HepG2 (cell line): ENCODE data around the gene AGTRAP. TPM values are rescaled to one million over a fixed set of nuclear protein-coding genes. Genes with fewer than 3 reads are reported as not detected.
A peak's percentile ranks its signal among the peaks of the same experiment; 100 is the strongest.

ENCODE experiments used
- ATAC-seq: fragments of 200-7000 bp; cut with Tn5 transposase; 3 replicates; pipeline ENCODE4 v1.9.1; 2020; ENCODE audit warnings: mild to moderate bottlenecking, moderate library complexity
- BruUV-seq: library from RNA; stranded (reverse); fragments of 400-500 nt; replicated peaks from 2 replicates; lab custom pipeline; 2021; lab: Mats Ljungman, UMichigan
- CTCF ChIA-PET: fragments of 300-600 bp; formaldehyde crosslinking; extraction: SDS; loops from one replicate; lab custom pipeline; 2021; ENCODE audit warnings: low total read pairs, inconsistent platforms, low intra/inter-chr PET ratio; lab: Yijun Ruan, JAX
- POLR2A ChIA-PET: fragments of 350-600 bp; sonication (Branson Sonifier 250); formaldehyde crosslinking; loops from one replicate; lab custom pipeline; 2020; ENCODE audit warnings: antibody characterized with exemption, inconsistent platforms; lab: Yijun Ruan, JAX
- DNase-seq: peaks from one replicate; pipeline ENCODE4 v3.0.0-alpha.2; 2015; ENCODE audit warnings: low spot score
- FAIRE-seq: peaks from 3 replicates; lab custom pipeline; 2011; peaks lifted over from hg19 to GRCh38; lab: Jason Lieb, UNC
- H2AFZ ChIP-seq: one replicate; pipeline ENCODE4 v1.6.1; 2011; ENCODE audit warnings: low read length, inconsistent platforms
- H3K27ac ChIP-seq: fragments of 300-600 bp; 3 replicates; pipeline ENCODE4 v1.8.0; 2011; ENCODE audit warnings: mixed run types, mild to moderate bottlenecking, mixed read lengths, low read length, inconsistent platforms; ENCODE audit not compliant: insufficient read depth; ENCODE audit errors: extremely low read length
- H3K27me3 ChIP-seq, 2 experiments: fragments of 200-600 bp in 1 of 2; 2 replicates in 1 of 2; 3 replicates in 1 of 2; pipeline versions ENCODE4 v1.6.0 to v1.8.0; 2011; ENCODE audit warnings: low read length in 2 of 2, mild to moderate bottlenecking in 2 of 2, moderate library complexity in 2 of 2, inconsistent platforms in 1 of 2; ENCODE audit not compliant: insufficient read depth in 2 of 2, control insufficient read depth in 1 of 2
- H3K36me3 ChIP-seq, 2 experiments: fragments of 200-600 bp in 1 of 2; replicated peaks in 1 of 2; 2 replicates in 1 of 2; 3 replicates in 1 of 2; pipeline versions ENCODE4 v1.5.1 to v1.8.0; 2011; ENCODE audit warnings: low read length in 2 of 2, inconsistent platforms in 1 of 2; ENCODE audit not compliant: insufficient read depth in 2 of 2, control insufficient read depth in 1 of 2
- H3K4me1 ChIP-seq: 2 replicates; pipeline ENCODE4 v1.5.1; 2012; ENCODE audit warnings: low read length, inconsistent platforms; ENCODE audit not compliant: insufficient read depth
- H3K4me2 ChIP-seq: 2 replicates; pipeline ENCODE4 v1.6.0; 2011; ENCODE audit warnings: low read depth, low read length, inconsistent platforms
- H3K4me3 ChIP-seq, 3 experiments: fragments of 200-600 bp in 1 of 3; sonication (generic), shearing (Covaris generic) in 1 of 3; replicated peaks in 1 of 3; 2 replicates each; pipeline ENCODE4 v1.5.1; 2011 to 2016; ENCODE audit warnings: low read length in 3 of 3, inconsistent platforms in 2 of 3, low read depth in 2 of 3, mild to moderate bottlenecking in 2 of 3, control low read depth in 1 of 3, mixed read lengths in 1 of 3; ENCODE audit not compliant: insufficient read depth in 1 of 3
- H3K79me2 ChIP-seq: one replicate; pipeline ENCODE4 v1.6.1; 2011; ENCODE audit warnings: low read length, inconsistent platforms; ENCODE audit not compliant: insufficient read depth
- H3K9ac ChIP-seq: 2 replicates; pipeline ENCODE4 v1.6.0; 2011; ENCODE audit warnings: mild to moderate bottlenecking, low read depth, low read length, inconsistent platforms; ENCODE audit not compliant: insufficient read depth
- H3K9me3 ChIP-seq: 2 replicates; pipeline ENCODE4 v1.5.1; 2012; ENCODE audit warnings: mild to moderate bottlenecking, low read length
- H4K20me1 ChIP-seq: 2 replicates; pipeline ENCODE4 v1.6.0; 2011; ENCODE audit warnings: inconsistent platforms, mild to moderate bottlenecking, low read length, moderate library complexity; ENCODE audit not compliant: insufficient read depth
- MAFK ChIP-seq, 2 experiments: IDR thresholded peaks in 1 of 2; conservative IDR thresholded peaks in 1 of 2; 2 replicates each; pipeline ENCODE4 v1.6.1; 2011; ENCODE audit warnings: improper control_type of control experiment in 2 of 2, low read length in 2 of 2
- PCBP1 ChIP-seq: fragments of 200-400 bp; formaldehyde crosslinking; IDR thresholded peaks from 2 replicates; pipeline ENCODE4 v1.6.1; 2017; ENCODE audit warnings: mild to moderate bottlenecking, low read depth, low read length, borderline replicate concordance
- RFX1 ChIP-seq: fragments of 450-650 bp; IDR thresholded peaks from 2 replicates; pipeline ENCODE4 v1.6.1; 2017
- ZNF44 ChIP-seq: sonication (generic); formaldehyde crosslinking; IDR thresholded peaks from 2 replicates; pipeline ENCODE4 v1.5.1; 2020; ENCODE audit warnings: mild to moderate bottlenecking, missing genetic modification reagents
- WGBS: methylation state at CpG from one replicate; pipeline ENCODE4 v1.1.6; 2017; ENCODE audit warnings: low lambda C conversion rate; 5-methylcytosine and 5-hydroxymethylcytosine counted together
- in situ Hi-C: cut with HindIII; loops from 2 replicates; pipeline ENCODE4 v1.10.0; 2017; ENCODE audit warnings: low pct_unique_long_range_greater_than_20kb; ENCODE audit not compliant: extremely low pct_ligation_motif_present
- intact Hi-C: fragments of 100-400 bp; cut with micrococcal nuclease; formaldehyde crosslinking; loops from one replicate; pipeline ENCODE4 v1.10.0; 2022; ENCODE audit not compliant: unreplicated experiment
- polyA plus RNA-seq, 8 experiments: library from polyadenylated mRNA; depleted of rRNA in 3 of 8; stranded (reverse) in 7 of 8; unstranded in 1 of 8; fragments of >200 nt; fragmentation: Illumina TruSeq in 4 of 8; extraction: Trizol in 4 of 8; gene quantifications; 2 replicates each; pipeline versions ENCODE4 v1.2.1 to v1.2.3, GENCODE V29; 2011 to 2016; ENCODE audit warnings: low read depth in 4 of 8, missing spikeins in 1 of 8, mixed read lengths in 1 of 8; ENCODE audit not compliant: insufficient read depth in 1 of 8
- total RNA-seq, 5 experiments: library from RNA; depleted of rRNA; stranded (reverse); fragments of >200 nt; fragmentation: Illumina TruSeq; extraction: Trizol; gene quantifications; 2 replicates each; pipeline ENCODE4 v1.2.3, GENCODE V29; 2016; ENCODE audit warnings: low read depth in 1 of 5
- TF ChIP-seq, protein P1 (sequence below), 2 experiments: sonication (generic) in 1 of 2; formaldehyde crosslinking in 1 of 2; IDR thresholded peaks; 2 replicates each; pipeline versions ENCODE4 v1.4.0 to v1.6.1; 2016 to 2020; ENCODE audit warnings: borderline replicate concordance in 1 of 2, low read depth in 1 of 2, mild to moderate bottlenecking in 1 of 2, missing genetic modification reagents in 1 of 2

AGTRAP gene
- total and polyA plus RNA-seq, 2 of the 13 experiments (the other 11 are each of a cell fraction or from before 2014, with no cell fraction given): 28.3 to 32.0 TPM

DNA sequence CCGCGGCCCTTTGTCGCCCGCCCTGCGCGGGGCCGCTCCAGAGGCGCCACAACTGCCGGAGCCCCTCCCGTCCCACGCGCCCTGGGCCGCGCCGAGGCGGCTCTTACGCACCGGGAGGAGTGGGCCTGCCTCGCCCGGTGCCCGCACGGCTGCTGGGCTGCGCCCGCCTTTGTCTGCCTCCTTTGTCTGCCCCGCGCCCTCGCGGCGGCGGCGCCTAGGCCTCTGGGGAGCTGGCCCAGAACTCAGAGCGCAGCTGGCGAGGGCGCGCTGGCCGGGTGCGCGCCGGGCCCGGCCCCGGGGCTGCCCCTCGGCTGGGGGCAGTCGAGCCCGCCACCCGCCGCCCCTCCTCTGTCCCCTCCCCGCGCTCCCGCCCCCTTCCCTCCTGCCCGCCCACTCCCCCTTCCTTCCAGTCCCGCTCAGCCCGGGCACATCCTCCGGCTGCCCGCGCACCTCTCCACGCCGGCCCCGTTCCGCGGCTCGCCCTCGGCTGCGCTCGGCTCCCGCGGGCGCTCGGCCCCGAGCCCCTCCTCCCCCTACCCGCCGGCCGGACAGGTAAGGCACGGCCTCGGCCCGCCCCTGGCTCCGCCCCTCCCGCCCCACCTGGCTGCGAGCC, 44.5 kb upstream of the AGTRAP start, which contains the start of gene DRAXIN:
TSS of gene DRAXIN (plus strand) at position 409 of the 613 bp plus-strand sequence. CDS start 14,549 bp downstream, outside the sequence.
- H3K9me3 ChIP-seq: no peaks in the 10 kb centered on the region
- H2AFZ ChIP-seq: no peak within 1 kb of the TSS
- H3K79me2 ChIP-seq: no peaks in the 10 kb centered on the region
- no TSS peak for BruUV-seq
- WGBS: 13% methylated on average over 6 of the region's 78 CpGs
- in situ Hi-C loops (loop anchor here (10.0 kb wide), 1 partner anchor 63 kb away; no protein-coding TSS in a partner anchor), intact Hi-C loops (no loop called here)
- H4K20me1 ChIP-seq: no peaks in the 10 kb centered on the region
- no peak for DNase-seq
- H3K27me3 ChIP-seq: peaks cover 16 to 66% of the 10 kb centered on the region in 2 experiments
- peaks cover 15% of the 10 kb centered on the region for H3K4me1 ChIP-seq
- H3K36me3 ChIP-seq: no peaks in the 10 kb centered on the region
- no peak within 1 kb of the TSS for H3K9ac ChIP-seq
- H3K4me2 ChIP-seq: peak within 1 kb of the TSS; percentile 49
- no peak for FAIRE-seq
- H3K4me3 ChIP-seq: peak within 1 kb of the TSS in 1 of 3 experiments; percentile 24; a peak in 1 of 6 replicates
- TF ChIP-seq MAFK (conservative IDR thresholded peaks at IDR 0.05 in 1 of 2, IDR thresholded peaks at IDR 0.05 in 1 of 2; ENCODE audit: low read length in 2 of 2) (no peak), PCBP1 (no peak), RFX1 (no peak), ZNF44 (no peak)
- TF ChIP-seq, protein P1, sequence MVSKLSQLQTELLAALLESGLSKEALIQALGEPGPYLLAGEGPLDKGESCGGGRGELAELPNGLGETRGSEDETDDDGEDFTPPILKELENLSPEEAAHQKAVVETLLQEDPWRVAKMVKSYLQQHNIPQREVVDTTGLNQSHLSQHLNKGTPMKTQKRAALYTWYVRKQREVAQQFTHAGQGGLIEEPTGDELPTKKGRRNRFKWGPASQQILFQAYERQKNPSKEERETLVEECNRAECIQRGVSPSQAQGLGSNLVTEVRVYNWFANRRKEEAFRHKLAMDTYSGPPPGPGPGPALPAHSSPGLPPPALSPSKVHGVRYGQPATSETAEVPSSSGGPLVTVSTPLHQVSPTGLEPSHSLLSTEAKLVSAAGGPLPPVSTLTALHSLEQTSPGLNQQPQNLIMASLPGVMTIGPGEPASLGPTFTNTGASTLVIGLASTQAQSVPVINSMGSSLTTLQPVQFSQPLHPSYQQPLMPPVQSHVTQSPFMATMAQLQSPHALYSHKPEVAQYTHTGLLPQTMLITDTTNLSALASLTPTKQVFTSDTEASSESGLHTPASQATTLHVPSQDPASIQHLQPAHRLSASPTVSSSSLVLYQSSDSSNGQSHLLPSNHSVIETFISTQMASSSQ (IDR thresholded peaks at IDR 0.05; ENCODE audit: low read depth): no peak
- TF ChIP-seq, protein P1 (CRISPR knock-in tag; IDR thresholded peaks at IDR 0.05; ENCODE audit: borderline replicate concordance): no peak
- TF ChIP-seq, all 625 proteins: peak for 0
- ChIA-PET POLR2A (no interaction called here), CTCF (no interaction called here)
- ATAC-seq: peak; percentile 23; the same call in 2 of the 3 replicates
- no peak within 1 kb of the TSS for H3K27ac ChIP-seq
